OCI-LY7 (cell line): ENCODE results near the gene FGFBP1. TPM values are rescaled to one million over a fixed set of nuclear protein-coding genes. Genes with fewer than 3 reads are reported as not detected.

Source experiments
- BruUV-seq: library from RNA; stranded (reverse); fragments of 400-500 nt; replicated peaks from 2 replicates; lab custom pipeline; 2021; lab: Mats Ljungman, UMichigan
- CTCF ChIA-PET: fragments of 300-600 bp; sonication (Branson Sonifier 250); formaldehyde crosslinking; loops from one replicate; lab custom pipeline; 2022; ENCODE audit warnings: antibody characterized with exemption; ENCODE audit not compliant: unreplicated experiment; lab: Charles Lee
- POLR2A ChIA-PET: fragments of 300-600 bp; sonication (Branson Sonifier 250); formaldehyde crosslinking; loops from one replicate; lab custom pipeline; 2022; ENCODE audit warnings: antibody characterized with exemption; lab: Charles Lee
- DNase-seq: peaks from one replicate; pipeline ENCODE4 v3.0.0-alpha.2; 2015; ENCODE audit warnings: low spot score
- H2AFZ ChIP-seq: fragments of 200-600 bp; sonication (generic), shearing (Covaris generic); 2 replicates; pipeline ENCODE4 v1.6.1; 2014; ENCODE audit warnings: mild to moderate bottlenecking, antibody characterized with exemption, low read length, moderate library complexity
- H3K27ac ChIP-seq: fragments of 200-600 bp; sonication (generic); 2 replicates; pipeline ENCODE4 v1.5.1; 2014; ENCODE audit warnings: mixed run types, low read depth, mild to moderate bottlenecking, moderate library complexity, low read length, inconsistent platforms; ENCODE audit not compliant: poor library complexity, severe bottlenecking
- H3K36me3 ChIP-seq: fragments of 200-600 bp; sonication (generic); 2 replicates; pipeline ENCODE4 v1.6.1; 2014; ENCODE audit warnings: mild to moderate bottlenecking, antibody characterized with exemption, low read length, moderate library complexity, mixed read lengths; ENCODE audit not compliant: insufficient read depth
- H3K4me1 ChIP-seq: fragments of 200-600 bp; sonication (generic); 2 replicates; pipeline ENCODE4 v1.5.1; 2014; ENCODE audit warnings: mild to moderate bottlenecking, low read length; ENCODE audit not compliant: insufficient read depth, poor library complexity, severe bottlenecking
- H3K4me2 ChIP-seq: fragments of 200-600 bp; sonication (generic); 2 replicates; pipeline ENCODE4 v1.6.1; 2014; ENCODE audit warnings: mild to moderate bottlenecking, low read length
- H3K4me3 ChIP-seq: fragments of 200-600 bp; sonication (generic); 2 replicates; pipeline ENCODE4 v1.5.1; 2014; ENCODE audit warnings: mild to moderate bottlenecking, low read depth, low read length; ENCODE audit not compliant: poor library complexity, severe bottlenecking
- H3K79me2 ChIP-seq: fragments of 200-600 bp; sonication (generic); 2 replicates; pipeline ENCODE4 v1.6.1; 2016; ENCODE audit warnings: low read depth, mild to moderate bottlenecking, low read length, moderate library complexity, mixed read lengths; ENCODE audit not compliant: insufficient read depth
- H3K9me2 ChIP-seq: fragments of 200-600 bp; sonication (generic); 2 replicates; pipeline ENCODE4 v1.6.1; 2016; ENCODE audit warnings: mild to moderate bottlenecking, low read length, mixed read lengths; ENCODE audit not compliant: insufficient read depth
- H3K9me3 ChIP-seq: fragments of 200-600 bp; sonication (generic); 2 replicates; pipeline ENCODE4 v1.6.1; 2014; ENCODE audit warnings: mild to moderate bottlenecking, mixed run types, low read length, mixed read lengths
- H4K20me1 ChIP-seq: fragments of 200-600 bp; sonication (generic); 2 replicates; pipeline ENCODE4 v1.6.1; 2014; ENCODE audit warnings: mild to moderate bottlenecking, antibody characterized with exemption, low read length, moderate library complexity, mixed read lengths; ENCODE audit not compliant: insufficient read depth
- EZH2phosphoT487 ChIP-seq: fragments of 200-600 bp; sonication (generic); IDR thresholded peaks from 2 replicates; pipeline ENCODE4 v1.6.1; 2018; ENCODE audit warnings: low read depth, borderline replicate concordance, mild to moderate bottlenecking, mixed run types, antibody characterized with exemption, low read length, moderate library complexity, mixed read lengths
- intact Hi-C: fragments of 100-400 bp; cut with micrococcal nuclease; formaldehyde crosslinking; loops from one replicate; pipeline ENCODE4 v1.10.0; 2022; ENCODE audit not compliant: unreplicated experiment
- total RNA-seq, 2 experiments: library from RNA; depleted of rRNA in 1 of 2; stranded (reverse); fragments of >200 nt in 1 of 2; shearing (Covaris generic) in 1 of 2; gene quantifications; 2 replicates each; pipeline ENCODE4 v1.2.3, GENCODE V29; 2014 to 2022
- TF ChIP-seq, protein P1 (sequence below): fragments of 200-600 bp; sonication (generic); conservative IDR thresholded peaks from 2 replicates; pipeline ENCODE4 v1.5.1; 2014; ENCODE audit warnings: mild to moderate bottlenecking, antibody characterized with exemption, low read length, moderate library complexity, mixed read lengths

The FGFBP1 gene
- total RNA-seq, 2 experiments from 2014 or later: not detected

GRCh38 chr4:15925830-15926229, 12.7 kb downstream of the FGFBP1 start:
- TF ChIP-seq, protein P1, sequence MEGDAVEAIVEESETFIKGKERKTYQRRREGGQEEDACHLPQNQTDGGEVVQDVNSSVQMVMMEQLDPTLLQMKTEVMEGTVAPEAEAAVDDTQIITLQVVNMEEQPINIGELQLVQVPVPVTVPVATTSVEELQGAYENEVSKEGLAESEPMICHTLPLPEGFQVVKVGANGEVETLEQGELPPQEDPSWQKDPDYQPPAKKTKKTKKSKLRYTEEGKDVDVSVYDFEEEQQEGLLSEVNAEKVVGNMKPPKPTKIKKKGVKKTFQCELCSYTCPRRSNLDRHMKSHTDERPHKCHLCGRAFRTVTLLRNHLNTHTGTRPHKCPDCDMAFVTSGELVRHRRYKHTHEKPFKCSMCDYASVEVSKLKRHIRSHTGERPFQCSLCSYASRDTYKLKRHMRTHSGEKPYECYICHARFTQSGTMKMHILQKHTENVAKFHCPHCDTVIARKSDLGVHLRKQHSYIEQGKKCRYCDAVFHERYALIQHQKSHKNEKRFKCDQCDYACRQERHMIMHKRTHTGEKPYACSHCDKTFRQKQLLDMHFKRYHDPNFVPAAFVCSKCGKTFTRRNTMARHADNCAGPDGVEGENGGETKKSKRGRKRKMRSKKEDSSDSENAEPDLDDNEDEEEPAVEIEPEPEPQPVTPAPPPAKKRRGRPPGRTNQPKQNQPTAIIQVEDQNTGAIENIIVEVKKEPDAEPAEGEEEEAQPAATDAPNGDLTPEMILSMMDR: no peak
- H3K4me1 ChIP-seq: no peaks in the 10 kb centered on the region
- ChIA-PET POLR2A (interaction anchor here (0.6 to 1.0 kb wide), 2 partner anchors 23 to 1338 kb away, joined by 3 read pairs; no protein-coding TSS in a partner anchor), CTCF (no interaction called here)
- intact Hi-C loops: no loop called here
- H3K36me3 ChIP-seq: no peaks in the 10 kb centered on the region
- no peak for DNase-seq
- no peaks in the 10 kb centered on the region for H3K79me2 ChIP-seq
- no peak overlapping the region for H3K4me2 ChIP-seq
- no peak overlapping the region for H3K27ac ChIP-seq
- no peak overlapping the region for H3K4me3 ChIP-seq
- H3K9me2 ChIP-seq: no peaks in the 10 kb centered on the region
- no TSS peak for BruUV-seq
- no peaks in the 10 kb centered on the region for H3K9me3 ChIP-seq
- no peak overlapping the region for H2AFZ ChIP-seq
- H4K20me1 ChIP-seq: no peaks in the 10 kb centered on the region

DNA sequence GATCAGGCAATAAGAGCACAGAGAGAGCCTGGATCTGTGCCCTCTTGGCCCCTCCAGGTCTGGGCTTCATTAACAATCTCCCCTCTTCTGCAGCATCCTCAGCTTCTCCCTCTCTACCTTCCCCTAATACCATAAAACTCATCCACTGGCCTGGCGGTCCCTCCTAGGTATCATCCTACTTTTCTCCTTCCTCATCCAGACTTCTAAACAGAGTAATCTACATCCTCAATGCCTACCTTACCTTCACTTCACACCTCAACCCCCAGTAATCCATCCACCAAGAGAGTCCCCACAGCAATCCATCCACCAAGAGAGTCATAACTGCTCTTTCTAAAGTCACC, 17.0 kb downstream of the FGFBP1 start:
- H3K79me2 ChIP-seq: no peaks in the 10 kb centered on the region
- CTCF ChIA-PET: no interaction called here
- TF ChIP-seq, protein P1: no peak
- TF ChIP-seq EZH2phosphoT487: no peak
- no peaks in the 10 kb centered on the region for H3K9me3 ChIP-seq
- no peaks in the 10 kb centered on the region for H4K20me1 ChIP-seq
- H3K36me3 ChIP-seq: no peaks in the 10 kb centered on the region
- intact Hi-C loops: no loop called here
- no peak overlapping the region for H3K4me3 ChIP-seq
- no TSS peak for BruUV-seq
- no peak overlapping the region for H2AFZ ChIP-seq
- DNase-seq: no peak
- no peaks in the 10 kb centered on the region for H3K4me1 ChIP-seq
- no peaks in the 10 kb centered on the region for H3K9me2 ChIP-seq
- H3K4me2 ChIP-seq: no peak overlapping the region
- H3K27ac ChIP-seq: no peak overlapping the region
- POLR2A ChIA-PET: no interaction called here

GRCh38 chr4:15920723-15921591, 17.6 kb downstream of the FGFBP1 start:
- H2AFZ ChIP-seq: no peak overlapping the region
- ChIA-PET CTCF (no interaction called here), POLR2A (no interaction called here)
- no peak overlapping the region for H3K27ac ChIP-seq
- no peaks in the 10 kb centered on the region for H4K20me1 ChIP-seq
- intact Hi-C loops: no loop called here
- BruUV-seq: no TSS peak
- no peaks in the 10 kb centered on the region for H3K36me3 ChIP-seq
- H3K9me2 ChIP-seq: no peaks in the 10 kb centered on the region
- no peaks in the 10 kb centered on the region for H3K4me1 ChIP-seq
- no peaks in the 10 kb centered on the region for H3K9me3 ChIP-seq
- H3K79me2 ChIP-seq: no peaks in the 10 kb centered on the region
- no peak overlapping the region for H3K4me3 ChIP-seq
- no peak overlapping the region for H3K4me2 ChIP-seq
- no peak for DNase-seq
- TF ChIP-seq, protein P1: no peak
- no peak for TF ChIP-seq EZH2phosphoT487
